ENCODE measurements around the gene HIP1R.

The HIP1R gene

DNA sequence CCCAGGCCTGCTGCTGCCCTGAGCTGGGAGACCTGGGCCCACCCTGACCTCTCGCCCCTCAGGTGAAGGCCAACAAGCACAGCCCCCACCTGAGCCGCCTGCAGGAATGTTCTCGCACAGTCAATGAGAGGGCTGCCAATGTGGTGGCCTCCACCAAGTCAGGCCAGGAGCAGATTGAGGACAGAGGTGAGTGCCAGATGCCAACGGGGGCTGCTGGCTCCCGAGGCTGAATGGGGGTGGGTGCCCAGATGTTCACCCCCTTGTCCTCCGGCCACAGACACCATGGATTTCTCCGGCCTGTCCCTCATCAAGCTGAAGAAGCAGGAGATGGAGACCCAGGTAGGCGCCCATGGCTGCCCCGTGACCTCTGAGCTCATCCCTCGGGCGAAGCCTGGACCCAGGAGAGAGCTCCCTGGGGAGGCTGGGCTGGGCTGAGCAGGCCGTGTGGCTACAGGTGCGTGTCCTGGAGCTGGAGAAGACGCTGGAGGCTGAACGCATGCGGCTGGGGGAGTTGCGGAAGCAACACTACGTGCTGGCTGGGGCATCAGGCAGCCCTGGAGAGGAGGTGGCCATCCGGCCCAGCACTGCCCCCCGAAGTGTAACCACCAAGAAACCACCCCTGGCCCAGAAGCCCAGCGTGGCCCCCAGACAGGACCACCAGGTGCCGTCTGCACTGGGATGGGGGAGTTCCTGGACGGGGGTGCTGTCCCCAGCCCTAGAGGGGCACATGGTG is 25.8 kb downstream of the HIP1R start:
- ATAC-seq (replicated peaks; ENCODE audit: extremely low read depth, poor library complexity, severe bottlenecking) (no peak), DNase-seq (ENCODE audit: low spot score in 2 of 2) (no peak)
- Mint-ChIP-seq H3K4me3 (no peak overlapping the region), H3K36me3 (ENCODE audit: insufficient read depth) (peaks cover 32% of the 10 kb centered on the region), H3K27ac (ENCODE audit: low read depth) (no peak overlapping the region), H3K4me1 (peaks cover 3% of the 10 kb centered on the region), H3K9me3 (no peaks in the 10 kb centered on the region), H3K27me3 (no peaks in the 10 kb centered on the region)

- H3K4me3 Mint-ChIP-seq = no peak overlapping the region
- H3K27ac Mint-ChIP-seq (ENCODE audit: low read depth) = no peak overlapping the region
- no peak for DNase-seq (ENCODE audit: low spot score in 2 of 2)
- H3K36me3 Mint-ChIP-seq (ENCODE audit: insufficient read depth) = peaks cover 36% of the 10 kb centered on the region
- H3K9me3 Mint-ChIP-seq = no peaks in the 10 kb centered on the region
- peaks cover 3% of the 10 kb centered on the region for H3K4me1 Mint-ChIP-seq
- H3K27me3 Mint-ChIP-seq = no peaks in the 10 kb centered on the region
- ATAC-seq (replicated peaks; ENCODE audit: extremely low read depth, poor library complexity, severe bottlenecking) = no peak
Measured at GRCh38 chr12:122861587-122861970, 26.3 kb downstream of the HIP1R start.

GRCh38 chr12:122862110-122862634 is 26.9 kb downstream of the HIP1R start:
- Mint-ChIP-seq H3K36me3 (ENCODE audit: insufficient read depth) (peaks cover 41% of the 10 kb centered on the region), H3K27me3 (no peaks in the 10 kb centered on the region), H3K4me3 (no peak overlapping the region), H3K4me1 (peaks cover 3% of the 10 kb centered on the region), H3K9me3 (no peaks in the 10 kb centered on the region), H3K27ac (ENCODE audit: low read depth) (no peak overlapping the region)
- ATAC-seq (replicated peaks; ENCODE audit: extremely low read depth, poor library complexity, severe bottlenecking) (no peak), DNase-seq (ENCODE audit: low spot score in 2 of 2) (no peak)

- Mint-ChIP-seq H3K27me3 (no peaks in the 10 kb centered on the region), H3K27ac (ENCODE audit: low read depth) (peak overlapping the region; percentile 76), H3K4me1 (peaks cover 3% of the 10 kb centered on the region), H3K36me3 (ENCODE audit: insufficient read depth) (peaks cover 40% of the 10 kb centered on the region), H3K9me3 (no peaks in the 10 kb centered on the region), H3K4me3 (no peak overlapping the region)
- no peak for ATAC-seq (replicated peaks; ENCODE audit: extremely low read depth, poor library complexity, severe bottlenecking)
- DNase-seq (ENCODE audit: low spot score in 2 of 2) = no peak
Measured at GRCh38 chr12:122862872-122863701, 27.8 kb downstream of the HIP1R start.

GRCh38 chr12:122864894-122865253 is 29.6 kb downstream of the HIP1R start:
- ATAC-seq (replicated peaks; ENCODE audit: extremely low read depth, poor library complexity, severe bottlenecking) (no peak), DNase-seq (ENCODE audit: low spot score in 2 of 2) (no peak)
- Mint-ChIP-seq H3K27me3 (no peaks in the 10 kb centered on the region), H3K4me1 (peaks cover 11% of the 10 kb centered on the region), H3K9me3 (no peaks in the 10 kb centered on the region), H3K4me3 (no peak overlapping the region), H3K36me3 (ENCODE audit: insufficient read depth) (peaks cover 55% of the 10 kb centered on the region), H3K27ac (ENCODE audit: low read depth) (peak overlapping the region; percentile 46)

GRCh38 chr12:122865268-122866231 is 30.3 kb downstream of the HIP1R start:
- Mint-ChIP-seq H3K27ac (ENCODE audit: low read depth) (peak overlapping the region; percentile 46), H3K4me3 (no peak overlapping the region), H3K27me3 (no peaks in the 10 kb centered on the region), H3K4me1 (peaks cover 11% of the 10 kb centered on the region), H3K36me3 (ENCODE audit: insufficient read depth) (peaks cover 57% of the 10 kb centered on the region), H3K9me3 (no peaks in the 10 kb centered on the region)
- no peak for DNase-seq (ENCODE audit: low spot score in 2 of 2)
- no peak for ATAC-seq (replicated peaks; ENCODE audit: extremely low read depth, poor library complexity, severe bottlenecking)

DNA sequence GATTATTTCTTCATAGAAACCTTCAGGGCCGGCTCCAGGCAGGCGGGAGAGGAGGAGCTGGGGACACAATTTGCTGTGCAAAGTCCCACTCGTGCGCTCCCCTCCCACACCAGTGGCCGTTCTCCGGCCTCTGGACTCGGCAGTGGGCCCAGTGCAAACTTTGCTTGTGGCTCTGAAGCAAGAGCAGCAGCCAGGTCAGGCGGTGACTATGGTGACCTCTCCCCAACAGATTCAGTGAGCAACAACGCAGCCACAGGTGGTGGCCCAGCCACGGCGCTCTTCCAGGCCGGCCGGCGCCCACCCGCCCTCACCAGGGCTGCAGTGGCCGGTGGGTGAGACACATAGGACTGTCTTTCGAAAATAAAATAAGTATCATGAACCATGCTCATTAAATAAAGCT is 31.1 kb downstream of the HIP1R start:
- no peak overlapping the region for H3K27ac Mint-ChIP-seq (ENCODE audit: low read depth)
- H3K4me3 Mint-ChIP-seq = no peak overlapping the region
- H3K27me3 Mint-ChIP-seq = no peaks in the 10 kb centered on the region
- peaks cover 17% of the 10 kb centered on the region for H3K4me1 Mint-ChIP-seq
- no peaks in the 10 kb centered on the region for H3K9me3 Mint-ChIP-seq
- ATAC-seq (replicated peaks; ENCODE audit: extremely low read depth, poor library complexity, severe bottlenecking) = no peak
- DNase-seq (ENCODE audit: low spot score in 2 of 2) = no peak
- peaks cover 56% of the 10 kb centered on the region for H3K36me3 Mint-ChIP-seq (ENCODE audit: insufficient read depth)

GRCh38 chr12:122866950-122867607 is 31.8 kb downstream of the HIP1R start:
- Mint-ChIP-seq H3K4me1 (peaks cover 24% of the 10 kb centered on the region), H3K27ac (ENCODE audit: low read depth) (no peak overlapping the region), H3K9me3 (no peaks in the 10 kb centered on the region), H3K4me3 (no peak overlapping the region), H3K27me3 (no peaks in the 10 kb centered on the region), H3K36me3 (ENCODE audit: insufficient read depth) (peaks cover 58% of the 10 kb centered on the region)
- no peak for ATAC-seq (replicated peaks; ENCODE audit: extremely low read depth, poor library complexity, severe bottlenecking)
- DNase-seq (ENCODE audit: low spot score in 2 of 2) = no peak

- Mint-ChIP-seq H3K36me3 (ENCODE audit: insufficient read depth) (peaks cover 58% of the 10 kb centered on the region), H3K27me3 (no peaks in the 10 kb centered on the region)
- ATAC-seq (replicated peaks; ENCODE audit: extremely low read depth, poor library complexity, severe bottlenecking) = no peak
Measured at GRCh38 chr12:122867691-122868461, 32.6 kb downstream of the HIP1R start.

GRCh38 chr12:122868471-122869177 is 33.4 kb downstream of the HIP1R start:
- DNase-seq (ENCODE audit: low spot score in 2 of 2) = no peak
- no peak for ATAC-seq (replicated peaks; ENCODE audit: extremely low read depth, poor library complexity, severe bottlenecking)
- no peaks in the 10 kb centered on the region for H3K27me3 Mint-ChIP-seq
- peaks cover 53% of the 10 kb centered on the region for H3K36me3 Mint-ChIP-seq (ENCODE audit: insufficient read depth)
- H3K4me3 Mint-ChIP-seq = peak overlapping the region; percentile 13
- peaks cover 34% of the 10 kb centered on the region for H3K4me1 Mint-ChIP-seq
- no peaks in the 10 kb centered on the region for H3K9me3 Mint-ChIP-seq
- H3K27ac Mint-ChIP-seq (ENCODE audit: low read depth) = peak overlapping the region; percentile 71

More at GRCh38 chr12:122867691-122868461, 32.6 kb downstream of the HIP1R start:
- no peak for DNase-seq (ENCODE audit: low spot score in 2 of 2)
- Mint-ChIP-seq H3K4me3 (no peak overlapping the region), H3K9me3 (no peaks in the 10 kb centered on the region), H3K4me1 (peaks cover 30% of the 10 kb centered on the region), H3K27ac (ENCODE audit: low read depth) (no peak overlapping the region)

All from central memory CD8-positive, alpha-beta T cell (primary cell).